Measurements from ENCODE around the gene SLC6A19.

SLC6A19 gene

DNA sequence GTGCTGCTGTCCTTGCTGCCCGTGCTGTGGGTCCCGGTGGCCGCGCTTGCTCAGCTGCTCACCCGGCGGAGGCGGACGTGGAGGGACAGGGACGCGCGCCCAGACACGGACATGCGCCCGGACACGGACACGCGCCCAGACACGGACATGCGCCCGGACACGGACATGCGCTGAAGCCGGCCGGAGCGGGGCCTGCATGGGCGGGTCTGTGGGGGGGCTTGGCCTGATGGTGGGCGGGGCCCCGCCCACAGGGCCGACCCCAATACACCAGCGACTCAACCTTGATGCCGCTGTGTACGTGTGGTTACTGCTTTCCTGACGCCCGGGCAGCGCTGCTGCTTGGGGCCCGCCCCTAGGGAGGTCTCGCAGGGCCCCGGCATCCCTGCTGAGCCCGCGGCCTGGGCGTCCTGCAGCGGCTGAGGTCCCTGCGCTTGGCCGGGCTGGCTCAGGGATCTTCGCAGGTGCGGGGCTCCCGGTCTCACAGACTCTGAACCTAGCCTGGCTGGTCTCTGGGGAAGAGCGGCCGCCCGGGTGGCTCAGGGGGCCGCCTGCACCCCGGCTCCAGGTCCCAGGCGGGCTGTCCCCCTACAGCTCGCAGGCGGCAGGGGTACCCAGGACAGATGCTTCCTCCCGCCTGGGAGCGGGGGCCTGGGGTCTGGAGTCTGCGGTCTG lies 44.6 kb downstream of the SLC6A19 start:
- no peak for DNase-seq (ENCODE audit: low read depth)

DNA sequence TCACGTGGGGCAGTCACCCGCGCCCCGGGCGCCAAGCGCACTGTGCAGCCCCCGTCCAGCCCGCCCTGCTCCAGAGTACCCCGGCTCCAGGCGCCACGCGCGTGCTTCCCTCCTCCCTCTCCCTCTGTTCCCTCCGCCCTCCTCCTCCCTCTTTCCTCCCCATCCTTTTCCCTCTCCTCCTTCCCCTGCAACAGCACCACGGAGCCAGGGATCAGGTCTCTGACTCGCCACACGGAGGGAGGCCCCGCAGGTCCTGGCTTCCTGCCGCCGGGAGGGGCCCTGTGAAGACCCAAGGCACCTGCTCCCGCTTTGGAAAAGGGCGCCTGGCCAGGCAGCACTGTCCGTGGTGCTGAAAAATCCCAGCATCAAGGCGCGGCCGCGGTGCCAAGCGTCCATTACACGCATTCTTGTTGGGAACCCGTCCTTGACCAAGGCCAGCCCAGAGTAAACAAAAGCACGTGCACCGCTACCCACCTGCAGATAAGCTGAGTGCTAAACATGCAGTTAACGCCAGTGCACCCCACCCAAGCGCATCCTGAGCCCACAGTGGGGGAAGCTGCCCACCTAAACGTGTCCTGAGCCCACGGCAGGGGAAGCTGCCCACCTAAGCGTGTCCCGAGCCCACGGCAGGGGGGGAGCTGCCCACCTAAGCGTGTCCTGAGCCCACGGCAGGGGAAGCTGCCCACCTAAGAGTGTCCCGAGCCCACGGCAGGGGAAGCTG lies 45.5 kb downstream of the SLC6A19 start:
- no peak for DNase-seq (ENCODE audit: low read depth)

GRCh38 chr5:1247811-1248210 lies 46.4 kb downstream of the SLC6A19 start:
- no peak for DNase-seq (ENCODE audit: low read depth)

DNA sequence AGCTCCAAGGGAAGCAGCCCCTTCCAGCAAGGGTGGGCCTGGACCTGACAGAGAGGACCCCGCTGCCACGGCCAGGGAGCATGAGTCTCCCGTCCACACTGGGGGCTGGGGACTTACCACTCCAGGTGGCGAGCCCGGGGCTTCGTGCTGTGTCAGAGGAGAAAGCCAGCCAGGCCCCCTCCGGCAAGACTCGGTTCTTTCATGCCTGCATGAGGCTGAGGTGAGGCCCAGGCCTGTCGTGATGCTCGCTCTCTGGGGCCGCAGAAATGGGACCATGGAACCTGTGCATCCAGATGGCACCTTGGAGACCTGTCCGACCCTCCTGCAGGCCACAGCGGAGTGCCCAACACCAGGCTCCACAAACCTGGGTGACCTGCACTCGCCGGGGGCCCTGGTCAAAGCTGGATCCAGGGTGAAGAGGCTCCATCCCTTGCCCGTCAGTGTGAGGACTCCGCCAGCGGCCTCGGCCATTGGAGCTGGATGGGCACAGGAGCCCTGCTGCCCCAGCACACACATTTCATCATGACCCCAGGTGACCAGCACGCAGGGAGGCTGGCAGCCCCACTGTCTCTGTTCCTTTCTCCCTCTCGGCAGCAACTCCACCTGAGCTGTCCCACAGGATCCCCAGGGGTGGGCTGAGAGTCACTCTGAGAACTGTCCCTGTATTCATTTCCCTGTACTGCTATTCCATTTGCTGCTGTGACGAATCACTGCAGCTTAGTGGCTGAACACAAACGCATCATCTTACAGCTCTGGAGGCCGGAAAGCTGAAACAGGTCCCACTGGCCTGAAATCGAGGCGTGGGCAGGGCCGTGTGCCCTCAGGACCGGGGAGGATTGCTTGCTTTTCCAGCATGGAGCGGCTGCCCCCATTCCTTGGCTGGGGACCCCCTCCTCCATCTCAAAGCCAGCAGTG lies 48.2 kb downstream of the SLC6A19 start:
- no peak for DNase-seq (ENCODE audit: low read depth)

- DNase-seq (ENCODE audit: low read depth), result no peak
These were observed 50.5 kb downstream of the SLC6A19 start for GRCh38 chr5:1251678-1252580.

- no peak for DNase-seq (ENCODE audit: low read depth)
These were observed 51.3 kb downstream of the SLC6A19 start for GRCh38 chr5:1252681-1253080.

GRCh38 chr5:1253456-1254105 lies 52.2 kb downstream of the SLC6A19 start:
- DNase-seq (ENCODE audit: low read depth), result no peak

GRCh38 chr5:1254196-1254595 lies 52.8 kb downstream of the SLC6A19 start:
- DNase-seq (ENCODE audit: low read depth), result no peak

DNA sequence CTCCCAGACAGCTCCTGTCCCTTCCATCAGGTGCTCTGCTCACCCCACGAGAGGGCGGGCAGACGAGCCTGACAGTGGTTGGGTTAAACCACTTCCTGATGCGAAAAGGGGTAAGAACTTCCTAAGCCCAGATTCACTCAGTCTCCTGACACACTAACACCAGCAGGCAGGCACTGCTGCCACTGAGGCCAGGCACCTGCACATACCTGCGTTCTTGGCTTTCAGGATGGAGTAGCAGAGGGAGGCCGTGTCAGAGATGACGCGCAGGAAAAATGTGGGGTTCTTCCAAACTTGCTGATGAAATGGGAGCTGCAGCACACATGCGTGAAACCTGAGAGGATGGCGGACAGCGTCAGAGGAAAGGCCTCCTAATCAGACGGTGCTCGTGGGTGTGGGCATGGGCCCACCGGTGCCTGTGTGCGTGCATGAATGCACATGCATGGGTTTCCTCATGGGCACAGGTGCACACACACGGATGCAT lies 53.7 kb downstream of the SLC6A19 start:
- no peak for DNase-seq (ENCODE audit: low read depth)

DNA sequence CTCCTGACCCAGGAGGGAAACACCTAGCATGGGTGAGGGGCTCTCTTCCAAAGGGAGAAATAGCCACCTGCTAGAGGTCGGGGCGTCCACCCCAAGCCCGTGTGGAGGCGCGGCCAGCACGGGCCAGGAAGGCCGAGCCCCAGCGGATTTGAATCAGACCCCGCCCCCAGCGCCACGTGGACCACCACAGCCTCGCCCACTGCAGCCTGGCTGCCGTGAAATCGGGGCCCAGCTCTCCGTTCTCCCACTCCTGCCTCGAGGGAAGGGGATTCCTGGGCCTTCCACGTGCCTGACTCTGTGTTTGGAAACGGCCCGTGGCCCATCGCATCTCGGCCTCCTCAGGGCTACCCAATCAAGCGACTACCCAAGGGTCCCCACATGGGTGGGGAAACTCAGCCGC lies 55.4 kb downstream of the SLC6A19 start:
- DNase-seq (ENCODE audit: low read depth), result no peak

DNA sequence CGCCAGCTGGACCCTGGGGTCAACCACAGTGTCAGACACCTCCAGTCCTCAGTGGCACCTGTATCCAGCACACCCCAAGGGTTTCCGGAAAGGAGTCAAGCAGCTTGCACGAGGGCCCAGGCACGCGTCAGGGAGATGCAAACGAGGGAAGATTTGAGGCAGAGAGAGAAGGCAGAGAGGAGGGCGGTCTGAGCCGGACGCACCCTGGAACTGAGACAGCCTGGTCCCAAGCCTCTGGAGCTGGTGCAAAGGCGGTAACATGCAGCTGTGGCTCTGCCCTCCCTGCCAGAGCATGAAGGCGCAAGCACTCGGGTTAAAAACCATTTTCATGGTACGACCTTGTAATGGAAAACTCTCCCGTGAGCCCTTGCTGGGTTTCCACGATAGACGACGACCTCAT lies 56.0 kb downstream of the SLC6A19 start:
- DNase-seq (ENCODE audit: low read depth), result no peak

DNA sequence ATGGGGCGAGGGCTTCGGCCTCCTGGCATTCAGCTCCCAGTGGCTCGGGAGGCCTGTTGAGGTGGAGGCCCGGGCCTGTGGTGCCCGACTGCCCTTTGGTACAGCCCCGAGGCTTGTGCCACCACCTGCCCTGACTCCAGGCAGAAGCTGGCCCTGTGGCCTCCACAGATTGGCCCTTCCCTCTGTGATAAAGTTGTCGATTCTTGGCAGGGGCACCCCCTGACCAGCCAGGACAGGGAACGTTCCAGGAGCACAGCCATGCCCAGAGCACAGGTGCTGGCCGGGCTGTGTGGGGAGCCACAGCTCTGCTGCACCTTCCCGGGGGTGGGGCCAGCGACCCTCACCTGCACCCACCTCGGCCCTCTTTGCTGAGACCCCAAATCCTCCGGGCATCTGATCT lies 56.4 kb downstream of the SLC6A19 start:
- DNase-seq (ENCODE audit: low read depth), result no peak

DNA sequence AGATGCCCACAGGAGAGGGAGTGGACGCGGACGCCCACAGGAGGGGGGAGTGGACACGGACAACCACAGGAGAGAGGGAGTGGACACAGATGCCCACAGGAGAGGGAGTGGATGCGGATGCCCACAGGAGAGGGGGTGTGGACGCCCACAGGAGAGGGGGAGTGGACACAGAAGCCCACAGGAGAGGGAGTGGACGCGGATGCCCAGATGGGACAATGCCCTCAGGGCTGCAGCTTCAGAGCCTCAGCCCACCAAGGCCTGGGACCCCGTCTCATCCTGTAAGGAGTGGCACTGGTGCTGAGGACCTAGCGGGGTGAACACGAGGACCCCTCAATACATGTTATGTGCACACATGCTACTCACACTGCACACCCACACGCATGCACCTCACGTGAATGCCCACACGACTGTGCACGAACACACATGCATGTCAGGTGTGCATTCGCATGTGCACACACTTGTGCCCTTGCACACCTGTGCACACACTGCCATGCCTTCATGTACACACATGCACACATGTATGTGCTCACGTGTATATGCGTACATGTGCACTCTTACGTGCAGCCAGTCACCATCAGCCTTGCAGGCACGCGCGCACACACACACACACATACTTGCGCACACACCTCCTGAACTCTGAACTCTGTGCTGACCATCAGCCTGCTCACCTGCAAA lies 58.5 kb downstream of the SLC6A19 start:
- no peak for DNase-seq (ENCODE audit: low read depth)

DNA sequence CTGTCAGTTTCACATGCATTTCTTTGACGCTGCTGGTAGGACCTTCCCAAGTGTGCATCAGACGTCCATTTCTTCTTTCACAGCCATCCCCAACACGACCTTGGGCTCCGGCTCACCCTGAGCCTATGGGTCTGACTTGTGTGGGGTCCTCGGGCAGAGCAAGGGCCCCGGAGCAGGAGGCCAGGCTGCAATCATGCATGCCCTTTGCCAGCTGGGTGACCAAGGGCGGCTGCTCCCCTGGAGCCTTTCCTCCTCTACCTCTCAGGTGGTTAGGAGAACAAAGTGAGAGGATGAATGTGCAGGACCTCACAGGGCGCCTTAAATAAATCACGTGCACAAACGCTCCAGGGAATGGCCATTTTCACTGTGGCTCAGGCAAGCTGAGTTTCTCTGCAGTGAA lies 60.2 kb downstream of the SLC6A19 start:
- DNase-seq (ENCODE audit: low read depth), result no peak

GRCh38 chr5:1262381-1262780 lies 61.0 kb downstream of the SLC6A19 start:
- DNase-seq (ENCODE audit: low read depth), result no peak

DNA sequence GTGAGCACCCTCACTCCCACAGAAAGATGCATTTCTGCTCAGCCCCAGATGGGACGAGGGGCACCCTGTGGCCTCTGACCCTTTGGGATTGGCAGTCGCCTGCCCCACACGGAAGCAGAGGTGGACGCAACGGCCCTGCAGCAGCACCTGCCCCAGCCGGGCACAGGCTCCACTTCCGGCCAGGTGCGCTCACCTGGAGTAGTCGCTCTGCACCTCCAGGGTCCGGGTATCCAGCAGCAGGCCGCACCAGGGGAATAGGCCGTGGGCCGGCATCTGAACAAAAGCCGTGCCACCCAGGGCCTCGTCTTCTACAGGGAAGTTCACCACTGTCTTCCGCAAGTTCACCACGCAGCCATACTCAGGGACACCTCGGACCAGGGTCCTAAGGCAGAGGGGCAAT lies 62.8 kb downstream of the SLC6A19 start:
- no peak for DNase-seq (ENCODE audit: low read depth)

- DNase-seq (ENCODE audit: low read depth), result no peak
These were observed 63.6 kb downstream of the SLC6A19 start for GRCh38 chr5:1265026-1265425.

DNA sequence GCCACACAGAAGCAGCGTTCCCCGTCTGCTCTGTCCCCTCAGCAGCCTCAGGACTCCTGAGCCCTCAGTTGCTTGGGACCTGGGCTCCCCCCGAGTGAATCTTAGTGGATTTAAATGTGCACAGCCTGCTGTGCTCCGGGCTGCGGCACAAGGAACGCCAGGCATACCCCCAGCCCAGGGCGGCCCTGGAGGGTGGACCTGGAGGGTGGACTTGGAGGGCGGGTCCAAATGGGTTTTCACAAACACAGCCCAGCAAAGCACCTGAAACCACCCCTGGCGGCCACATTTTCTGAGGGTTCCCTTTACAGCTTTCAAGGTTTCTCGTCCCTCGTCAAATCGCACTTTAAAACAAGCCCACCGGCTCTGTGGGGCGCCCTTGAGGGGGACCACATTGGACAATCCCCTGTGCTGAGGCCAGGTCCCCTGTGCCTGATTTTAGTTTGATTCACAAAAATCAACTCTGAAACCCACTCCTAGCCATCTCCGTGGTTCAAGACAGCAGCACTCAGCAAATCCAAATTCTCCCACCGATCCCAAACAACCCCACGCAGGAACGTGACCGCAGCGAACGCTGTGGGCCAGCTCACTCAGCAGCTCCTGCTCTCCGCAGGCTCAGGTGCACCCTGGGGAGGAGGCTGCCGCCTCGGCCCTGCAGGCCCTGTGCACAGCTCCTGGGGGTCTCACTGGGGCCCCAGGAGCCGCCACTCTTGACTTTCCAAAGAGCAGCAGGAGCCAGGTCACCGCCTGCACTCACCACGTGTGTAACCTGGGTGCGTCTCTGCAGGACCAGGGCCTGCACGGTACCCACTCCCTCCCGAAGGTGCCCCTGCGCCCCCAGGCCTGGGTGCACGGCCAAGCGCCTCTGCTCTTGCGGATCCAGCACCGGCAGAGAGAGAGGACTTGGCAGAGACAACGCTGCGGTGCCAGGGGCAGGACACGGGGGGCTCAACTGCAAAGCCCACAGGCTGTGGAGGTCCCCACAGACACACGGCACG lies 64.4 kb downstream of the SLC6A19 start:
- DNase-seq (ENCODE audit: low read depth), result no peak

DNA sequence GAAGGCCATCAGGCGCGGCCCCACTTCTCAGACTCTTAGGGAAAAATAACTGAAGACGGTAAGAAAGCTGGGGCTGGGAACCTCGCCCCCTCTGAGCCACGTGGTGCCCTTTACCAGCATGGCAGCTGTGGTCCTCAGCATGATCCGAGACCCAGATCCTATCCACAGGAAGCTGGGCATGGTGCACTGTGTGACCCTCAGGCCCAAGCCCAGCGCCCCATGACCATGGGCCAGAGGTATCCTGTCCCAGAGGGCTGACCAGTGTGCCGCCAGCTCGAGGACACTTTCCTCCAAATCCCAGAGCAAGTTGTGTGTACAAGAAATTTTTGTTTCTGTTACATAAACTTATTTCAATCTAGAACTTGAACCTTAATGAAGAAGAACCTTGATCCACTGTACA lies 65.4 kb downstream of the SLC6A19 start:
- DNase-seq (ENCODE audit: low read depth), result no peak
